Measurements from ENCODE around the gene PFDN1. TPM values are rescaled to one million over a fixed set of nuclear protein-coding genes. Genes with fewer than 3 reads are reported as not detected.
"Not testable (repeated sequence)": the region's sequence is repeated elsewhere in the genome, so short reads cannot be mapped to it uniquely, and the experiment has no call there.

PFDN1 gene
- total RNA-seq, 1 experiment from 2014 or later = 54.4 TPM

- in situ Hi-C loops (cut with HindIII; ENCODE audit: low pct_unique_long_range_greater_than_20kb, low sequenced_read_pairs) = no loop called here
- BruUV-seq (replicated peaks) = TSS peak; percentile 4
- ChIA-PET POLR2A (no interaction called here), CTCF (no interaction called here)
- H3K4me1 ChIP-seq (ENCODE audit: control insufficient read depth, insufficient read depth, low read length) = peaks cover 5% of the 10 kb centered on the region; the same call in 1 of the 2 replicates
- no peaks in the 10 kb centered on the region for H3K27me3 ChIP-seq (ENCODE audit: control insufficient read depth, insufficient read depth, low read length)
- H3K9me3 ChIP-seq (ENCODE audit: control insufficient read depth, insufficient read depth, low read depth, low read length) = no peaks in the 10 kb centered on the region
- H3K27ac ChIP-seq (ENCODE audit: low read length) = no peak overlapping the region
- no peak overlapping the region for H3K4me3 ChIP-seq (ENCODE audit: low read depth in 2 of 2, low read length in 2 of 2)
- H3K36me3 ChIP-seq (ENCODE audit: control insufficient read depth, insufficient read depth, low read length) = no peaks in the 10 kb centered on the region
- TF ChIP-seq CTCF (IDR thresholded peaks at IDR 0.05) (no peak), REST (IDR thresholded peaks at IDR 0.05; ENCODE audit: insufficient read depth in 1 of 2, low read depth in 2 of 2, low read length in 1 of 2) (no peak), POLR2AphosphoS5 (IDR thresholded peaks at IDR 0.05; ENCODE audit: low read depth, low read length) (no peak), SIN3A (IDR thresholded peaks at IDR 0.05; ENCODE audit: borderline replicate concordance, insufficient read depth, low read depth, low read length) (no peak), TCF7L2 (IDR thresholded peaks at IDR 0.05; ENCODE audit: low read depth, low read length) (no peak)
- intact Hi-C loops (cut with micrococcal nuclease; ENCODE audit: unreplicated experiment) = no loop called here
- no peak for ATAC-seq
- no peak for DNase-seq (ENCODE audit: low read depth, low spot score)
Measured at GRCh38 chr5:140202078-140202477, 100.8 kb downstream of the PFDN1 start.

- H3K27ac ChIP-seq (ENCODE audit: low read length); BruUV-seq (replicated peaks); H3K27me3 ChIP-seq (ENCODE audit: control insufficient read depth, insufficient read depth, low read length); H3K9me3 ChIP-seq (ENCODE audit: control insufficient read depth, insufficient read depth, low read depth, low read length); in situ Hi-C loops (cut with HindIII; ENCODE audit: low pct_unique_long_range_greater_than_20kb, low sequenced_read_pairs); H3K36me3 ChIP-seq (ENCODE audit: control insufficient read depth, insufficient read depth, low read length); intact Hi-C loops (cut with micrococcal nuclease; ENCODE audit: unreplicated experiment); CTCF ChIA-PET; POLR2A ChIA-PET; ATAC-seq; H3K4me3 ChIP-seq (ENCODE audit: low read depth in 2 of 2, low read length in 2 of 2); H3K4me1 ChIP-seq (ENCODE audit: control insufficient read depth, insufficient read depth, low read length); DNase-seq (ENCODE audit: low read depth, low spot score): not testable (repeated sequence)
Measured at GRCh38 chr5:140198915-140199314, 104.0 kb downstream of the PFDN1 start.

- H3K27ac ChIP-seq (ENCODE audit: low read length) = no peak overlapping the region
- no peaks in the 10 kb centered on the region for H3K27me3 ChIP-seq (ENCODE audit: control insufficient read depth, insufficient read depth, low read length)
- no peak for DNase-seq (ENCODE audit: low read depth, low spot score)
- intact Hi-C loops (cut with micrococcal nuclease; ENCODE audit: unreplicated experiment) = no loop called here
- ChIA-PET CTCF (no interaction called here), POLR2A (no interaction called here)
- no peak for ATAC-seq
- in situ Hi-C loops (cut with HindIII; ENCODE audit: low pct_unique_long_range_greater_than_20kb, low sequenced_read_pairs) = no loop called here
- no peaks in the 10 kb centered on the region for H3K9me3 ChIP-seq (ENCODE audit: control insufficient read depth, insufficient read depth, low read depth, low read length)
- TSS peak; percentile 16 for BruUV-seq (replicated peaks)
- H3K4me1 ChIP-seq (ENCODE audit: control insufficient read depth, insufficient read depth, low read length) = peaks cover 15% of the 10 kb centered on the region
- TF ChIP-seq TCF7L2 (IDR thresholded peaks at IDR 0.05; ENCODE audit: low read depth, low read length) (no peak), POLR2AphosphoS5 (IDR thresholded peaks at IDR 0.05; ENCODE audit: low read depth, low read length) (no peak), CTCF (IDR thresholded peaks at IDR 0.05) (no peak), REST (IDR thresholded peaks at IDR 0.05; ENCODE audit: insufficient read depth in 1 of 2, low read depth in 2 of 2, low read length in 1 of 2) (no peak), SIN3A (IDR thresholded peaks at IDR 0.05; ENCODE audit: borderline replicate concordance, insufficient read depth, low read depth, low read length) (no peak)
- H3K36me3 ChIP-seq (ENCODE audit: control insufficient read depth, insufficient read depth, low read length) = 0 out of 2 replicates have a peak, but pooled peaks cover 2% of the 10 kb centered on the region
- no peak overlapping the region for H3K4me3 ChIP-seq (ENCODE audit: low read depth in 2 of 2, low read length in 2 of 2)
Measured at GRCh38 chr5:140197023-140197422, 105.9 kb downstream of the PFDN1 start.
